Testis (tissue), 2 donors: ENCODE results near the gene GFPT2.

ENCODE experiments used
- POLR2A ChIP-seq: fragments of 450-650 bp; IDR thresholded peaks from one replicate; pipeline ENCODE4 v1.6.1; 2017; ENCODE audit warnings: antibody characterized with exemption, mild to moderate bottlenecking, moderate library complexity
- TF ChIP-seq, protein P1 (sequence below), 3 experiments: fragments of 450-650 bp in 2 of 3; fragments of 200-600 bp in 1 of 3; sonication (generic) in 1 of 3; IDR thresholded peaks; one replicate each; pipeline ENCODE4 v1.5.1; 2016 to 2019; ENCODE audit warnings: antibody characterized with exemption in 3 of 3, mild to moderate bottlenecking in 2 of 3, moderate library complexity in 1 of 3

DNA sequence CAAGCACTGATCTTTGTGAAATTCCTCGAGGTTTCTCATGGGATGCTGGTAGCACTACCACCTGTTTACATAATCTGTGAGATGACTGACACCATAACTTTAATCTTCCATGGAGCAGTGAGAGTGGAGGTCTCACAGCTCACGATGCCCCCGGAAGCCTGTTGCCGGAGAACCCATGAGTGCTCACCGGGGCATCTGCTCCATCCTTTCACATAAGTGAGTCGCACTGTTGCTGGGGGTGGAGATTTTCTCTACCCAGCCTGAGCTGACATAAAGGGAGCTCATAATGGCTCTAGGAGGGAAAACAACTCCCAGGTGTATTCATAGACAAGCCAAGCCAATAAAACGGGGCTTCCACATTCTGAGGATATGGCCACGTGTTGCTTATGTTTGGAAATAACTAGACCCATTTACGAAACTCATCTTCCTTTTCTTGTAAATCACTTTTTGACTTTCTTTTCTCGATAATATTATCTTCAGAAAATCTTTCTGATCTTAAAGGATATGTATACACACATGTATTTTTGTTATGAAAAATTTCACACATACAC lies 11.2 kb upstream of the GFPT2 start:
- TF ChIP-seq, protein P1, sequence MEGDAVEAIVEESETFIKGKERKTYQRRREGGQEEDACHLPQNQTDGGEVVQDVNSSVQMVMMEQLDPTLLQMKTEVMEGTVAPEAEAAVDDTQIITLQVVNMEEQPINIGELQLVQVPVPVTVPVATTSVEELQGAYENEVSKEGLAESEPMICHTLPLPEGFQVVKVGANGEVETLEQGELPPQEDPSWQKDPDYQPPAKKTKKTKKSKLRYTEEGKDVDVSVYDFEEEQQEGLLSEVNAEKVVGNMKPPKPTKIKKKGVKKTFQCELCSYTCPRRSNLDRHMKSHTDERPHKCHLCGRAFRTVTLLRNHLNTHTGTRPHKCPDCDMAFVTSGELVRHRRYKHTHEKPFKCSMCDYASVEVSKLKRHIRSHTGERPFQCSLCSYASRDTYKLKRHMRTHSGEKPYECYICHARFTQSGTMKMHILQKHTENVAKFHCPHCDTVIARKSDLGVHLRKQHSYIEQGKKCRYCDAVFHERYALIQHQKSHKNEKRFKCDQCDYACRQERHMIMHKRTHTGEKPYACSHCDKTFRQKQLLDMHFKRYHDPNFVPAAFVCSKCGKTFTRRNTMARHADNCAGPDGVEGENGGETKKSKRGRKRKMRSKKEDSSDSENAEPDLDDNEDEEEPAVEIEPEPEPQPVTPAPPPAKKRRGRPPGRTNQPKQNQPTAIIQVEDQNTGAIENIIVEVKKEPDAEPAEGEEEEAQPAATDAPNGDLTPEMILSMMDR (IDR thresholded peaks at IDR 0.05): no peak
- TF ChIP-seq POLR2A: no peak
